ENCODE data around the gene PRXL2C.

GRCh38 chr9:96638606-96639364, 16.3 kb downstream of the PRXL2C start:
- TF ChIP-seq CTCF (IDR thresholded peaks at IDR 0.05) (no peak), ZFX (IDR thresholded peaks at IDR 0.05; ENCODE audit: borderline replicate concordance) (no peak)

Data from 22Rv1 (cell line).